HG02678 (cell line): ENCODE measurements around the gene TLK1.
"Not testable (repeated sequence)": the region's sequence is repeated elsewhere in the genome, so short reads cannot be mapped to it uniquely, and the experiment has no call there.

Experiments used
- ATAC-seq: cut with Tn5 transposase; IDR thresholded peaks from one replicate; pipeline ENCODE4 v1.9.1; 2021; ENCODE audit warnings: mild to moderate bottlenecking, moderate library complexity; ENCODE audit not compliant: unreplicated experiment

Gene TLK1

GRCh38 chr2:171171808-171172207, 11.1 kb upstream of the TLK1 start:
- ATAC-seq = no peak

DNA sequence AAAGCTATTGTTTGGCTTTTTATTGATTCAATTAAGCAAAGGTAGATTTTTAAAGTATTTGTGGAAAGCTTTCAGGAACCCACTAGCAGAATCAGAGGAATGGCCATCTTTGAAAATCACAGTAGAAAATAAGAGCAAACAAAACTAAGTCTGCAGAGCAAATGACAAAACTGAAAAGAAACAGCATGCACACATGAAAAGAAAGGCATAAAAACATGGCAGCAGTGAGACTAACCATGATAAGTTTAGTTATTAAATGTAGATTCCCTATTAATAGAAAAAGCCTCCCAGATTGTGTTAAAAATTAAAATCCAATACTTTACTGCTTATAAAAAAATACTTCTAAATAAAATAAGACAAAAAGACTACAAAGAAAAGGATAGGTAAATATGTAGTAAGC, 9.1 kb upstream of the TLK1 start:
- ATAC-seq = no peak

DNA sequence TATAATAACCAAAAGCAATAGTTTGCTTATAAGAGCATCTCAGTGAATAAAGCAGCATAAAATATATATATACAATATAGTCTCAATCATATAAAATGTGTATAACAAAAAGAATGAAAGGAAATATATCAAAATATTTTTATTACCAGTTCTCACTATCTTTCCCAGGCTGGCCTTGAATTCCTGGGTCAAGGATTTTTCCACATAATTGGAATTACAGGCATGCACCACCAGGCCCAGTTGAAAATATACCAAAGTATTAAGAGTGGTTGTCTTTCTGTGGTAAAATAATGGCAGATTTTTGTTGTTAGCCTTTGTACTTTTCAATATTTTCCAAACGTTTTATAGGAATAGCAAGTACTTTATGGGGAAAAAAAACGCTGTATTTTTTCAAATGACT, 8.6 kb upstream of the TLK1 start:
- no peak for ATAC-seq

GRCh38 chr2:171167352-171167997, 6.8 kb upstream of the TLK1 start:
- ATAC-seq = no peak

DNA sequence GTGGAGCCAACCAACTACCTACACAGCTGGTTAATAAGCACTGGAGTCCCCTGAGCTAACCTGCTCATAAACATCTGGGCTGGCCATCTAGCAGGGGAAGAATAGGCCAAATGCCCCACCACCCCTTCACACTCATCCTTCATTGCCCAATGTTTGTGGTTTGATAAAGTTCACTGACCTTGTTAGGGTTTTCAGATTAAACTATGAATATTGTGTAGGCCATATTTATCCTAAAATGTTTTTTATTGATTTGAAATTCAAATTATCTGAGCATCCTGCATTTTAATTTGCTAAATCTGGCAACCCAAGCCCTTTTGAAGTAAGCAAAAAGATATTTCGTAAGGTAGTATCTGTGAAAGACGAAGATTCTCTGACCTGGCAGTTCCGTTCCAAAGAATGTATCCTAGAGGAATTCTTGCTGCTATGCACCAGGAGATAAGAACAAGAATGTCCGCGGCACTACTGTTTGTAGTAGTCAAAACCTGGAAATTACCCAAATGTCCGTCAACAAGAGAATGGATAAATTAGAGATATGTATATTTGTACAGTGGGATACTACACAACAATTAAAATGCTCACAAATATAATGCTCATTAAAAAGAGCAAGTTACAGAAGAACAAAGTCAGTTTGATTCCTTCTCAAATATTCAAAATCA, 5.8 kb upstream of the TLK1 start:
- no peak for ATAC-seq

DNA sequence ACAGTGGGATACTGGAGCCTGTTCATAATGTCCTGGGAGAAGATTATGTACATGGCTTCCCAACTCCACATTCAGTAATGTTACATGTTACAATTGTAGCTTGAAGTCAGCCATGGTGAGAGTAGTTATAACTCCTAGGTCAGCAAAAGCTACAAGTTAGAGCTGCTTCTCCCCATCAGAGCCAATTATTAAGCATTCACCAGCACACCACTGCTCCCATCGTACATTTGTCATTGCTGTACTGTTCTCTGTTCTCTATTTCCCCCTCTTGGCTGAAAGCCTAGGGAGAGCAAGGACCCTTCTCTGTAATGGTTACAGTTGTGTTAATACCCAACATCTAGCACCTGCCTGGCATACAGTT, 5.3 kb upstream of the TLK1 start:
- ATAC-seq = no peak

DNA sequence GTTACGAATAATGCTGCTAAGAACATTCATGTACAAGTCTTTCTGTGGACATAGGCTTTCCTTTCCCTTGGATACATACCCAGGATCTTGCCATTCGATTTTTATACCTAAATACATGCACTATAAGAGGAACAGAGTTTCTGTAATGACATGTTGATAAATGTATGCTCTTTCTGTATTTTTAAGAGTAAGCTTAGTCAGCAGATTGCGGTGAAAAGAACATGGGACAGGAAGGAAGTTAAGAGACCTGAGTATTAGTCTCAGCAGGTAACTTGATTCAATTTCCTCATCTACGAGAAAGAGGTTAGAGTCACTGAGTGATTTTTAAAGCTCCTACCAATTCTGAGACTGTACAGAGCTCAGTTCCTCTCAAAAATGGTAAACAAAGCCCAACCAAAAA, 2.6 kb upstream of the TLK1 start:
- ATAC-seq = no peak

- not testable (repeated sequence) for ATAC-seq
Observed at GRCh38 chr2:171162522-171163197, 2.0 kb upstream of the TLK1 start.

DNA sequence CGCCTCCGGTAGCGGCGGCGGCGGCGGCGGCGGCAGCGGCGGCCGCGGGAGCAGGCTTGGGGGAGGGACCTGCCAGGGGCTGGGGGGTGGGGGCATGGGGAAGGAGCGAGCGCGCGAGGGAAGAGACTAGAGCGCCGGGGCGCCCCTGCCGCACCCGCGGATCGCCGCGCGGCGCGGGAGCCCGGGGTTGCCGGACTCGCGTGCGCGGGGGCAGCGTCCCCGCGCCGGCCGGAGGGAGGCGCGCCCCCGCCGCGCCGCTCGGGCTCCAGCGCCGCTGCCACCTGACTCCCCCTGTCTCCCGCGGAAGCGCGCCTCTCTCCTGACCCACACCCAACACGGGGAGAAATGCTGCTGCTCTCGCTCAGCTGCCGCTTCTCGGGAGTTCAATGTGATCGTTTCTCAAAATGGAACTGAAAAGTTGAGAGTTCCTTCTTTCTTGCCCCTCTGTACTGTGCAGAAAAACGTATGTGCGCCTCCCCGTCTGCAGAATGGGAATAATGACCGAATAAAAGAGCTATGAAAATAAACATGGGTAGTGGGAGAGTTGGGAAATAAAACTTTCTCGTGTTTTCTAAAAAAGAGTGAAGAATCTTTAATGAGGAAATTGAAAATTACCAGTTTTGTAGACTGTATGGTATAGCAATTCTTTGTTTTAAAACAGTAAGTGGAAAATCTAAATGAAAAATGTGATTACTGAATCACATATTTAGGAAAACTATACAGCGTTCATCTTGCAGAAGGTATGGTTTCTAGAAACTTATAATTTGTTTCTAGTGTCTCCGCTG, 455 bp upstream of the TLK1 start:
- ATAC-seq = peak; percentile 61

GRCh38 chr2:171159372-171160118, 1.1 kb downstream of the TLK1 start:
- peak; percentile 11 for ATAC-seq

DNA sequence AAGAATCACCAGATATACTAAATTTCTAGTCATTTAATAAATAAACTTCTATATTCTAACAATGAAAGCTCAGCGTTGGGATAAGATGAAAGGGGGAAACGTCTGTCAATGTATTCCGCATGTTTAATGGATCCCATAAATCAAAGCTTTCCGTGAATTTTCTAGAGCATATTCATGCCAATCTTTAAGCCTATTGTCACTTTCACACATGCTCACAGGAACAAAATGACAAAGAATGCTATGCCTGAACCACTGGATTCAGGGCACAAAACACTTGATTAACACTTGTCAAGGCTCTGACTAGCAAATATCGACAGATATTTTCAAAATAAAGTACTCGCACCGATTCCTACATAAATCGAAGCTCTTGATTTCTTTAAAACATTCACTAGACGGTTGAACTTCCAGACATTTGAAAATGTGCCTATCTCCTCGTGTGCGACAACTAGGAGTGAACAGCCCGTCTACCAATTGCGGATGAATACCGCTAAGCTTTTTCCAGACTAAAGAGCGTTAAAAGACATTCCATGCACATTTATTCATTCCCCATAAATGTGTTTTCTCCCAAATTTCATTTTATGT, 1.8 kb downstream of the TLK1 start:
- no peak for ATAC-seq

DNA sequence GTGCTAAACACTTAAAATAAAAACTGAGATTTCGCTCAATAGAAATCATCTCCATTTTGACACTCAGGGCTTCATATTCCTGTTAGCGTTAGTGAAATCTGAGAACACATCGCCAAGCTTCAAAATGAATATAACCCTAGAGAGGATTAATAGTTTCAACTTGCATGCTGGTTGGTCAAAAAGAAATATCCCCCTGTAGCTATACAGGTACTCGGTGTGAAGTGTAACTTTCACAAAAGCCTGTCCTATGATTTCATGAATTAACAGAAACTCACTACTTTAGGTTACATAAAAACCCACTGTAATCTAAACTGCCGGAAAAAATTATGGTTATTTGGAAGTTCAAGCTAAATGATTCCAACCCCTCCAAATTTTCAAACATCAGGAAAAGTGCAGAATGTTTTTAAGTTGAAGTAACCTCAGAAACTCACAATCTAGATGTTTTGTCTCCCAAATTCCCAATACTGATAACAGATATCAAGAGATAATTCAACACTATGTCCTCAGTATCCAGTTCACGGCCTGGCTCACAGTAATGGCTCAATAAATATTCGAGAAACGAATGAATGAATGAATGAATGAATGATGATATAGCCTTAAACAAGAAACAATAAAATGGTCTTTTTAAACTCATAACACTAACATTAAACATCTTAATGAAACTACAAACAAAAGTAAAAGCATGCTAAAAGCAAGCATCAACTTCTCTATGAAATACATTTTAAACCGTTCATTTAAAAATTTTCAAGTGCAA, 2.5 kb downstream of the TLK1 start:
- no peak for ATAC-seq

DNA sequence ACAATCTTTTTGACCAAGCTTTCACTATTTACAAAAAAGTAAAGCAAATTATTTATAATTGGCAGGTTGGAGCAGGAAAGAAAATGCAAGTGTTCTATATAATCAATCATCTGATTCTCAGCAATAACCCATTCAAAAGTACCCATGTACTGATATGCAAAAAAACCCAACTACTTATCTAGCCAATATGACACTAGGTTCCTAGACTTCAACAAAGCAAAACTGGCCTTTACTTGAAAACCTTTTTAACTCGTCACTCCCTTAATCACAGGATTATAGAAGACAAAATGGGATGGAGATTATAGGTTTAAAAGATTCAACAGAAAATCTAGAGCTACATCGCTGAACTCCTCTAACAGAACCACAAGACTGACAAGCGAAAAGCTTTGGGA, 3.6 kb downstream of the TLK1 start:
- no peak for ATAC-seq

DNA sequence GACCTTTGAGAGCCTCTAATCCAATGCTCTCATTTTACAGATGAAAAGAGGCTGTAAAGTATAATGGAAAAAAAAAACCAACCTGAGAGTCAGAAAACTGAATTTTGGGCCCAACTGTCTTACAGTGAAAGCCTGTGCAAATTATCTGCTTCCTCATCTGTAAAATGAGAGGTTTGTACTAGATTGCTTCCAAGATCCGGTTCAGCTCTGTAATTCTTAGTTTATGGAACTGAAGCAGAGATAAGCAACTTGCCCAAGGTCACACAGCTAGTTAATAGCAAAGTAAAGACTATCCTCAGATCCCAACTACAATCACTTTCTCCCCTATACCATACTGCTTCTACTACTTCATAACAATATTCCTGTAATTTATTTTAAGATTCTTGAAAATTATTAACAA, 6.3 kb downstream of the TLK1 start:
- no peak for ATAC-seq

- ATAC-seq = no peak
Observed at GRCh38 chr2:171150694-171151285, 9.9 kb downstream of the TLK1 start.

- ATAC-seq = no peak
Observed at GRCh38 chr2:171149986-171150693, 10.6 kb downstream of the TLK1 start.

- ATAC-seq = no peak
Observed at GRCh38 chr2:171149171-171149938, 11.3 kb downstream of the TLK1 start.

DNA sequence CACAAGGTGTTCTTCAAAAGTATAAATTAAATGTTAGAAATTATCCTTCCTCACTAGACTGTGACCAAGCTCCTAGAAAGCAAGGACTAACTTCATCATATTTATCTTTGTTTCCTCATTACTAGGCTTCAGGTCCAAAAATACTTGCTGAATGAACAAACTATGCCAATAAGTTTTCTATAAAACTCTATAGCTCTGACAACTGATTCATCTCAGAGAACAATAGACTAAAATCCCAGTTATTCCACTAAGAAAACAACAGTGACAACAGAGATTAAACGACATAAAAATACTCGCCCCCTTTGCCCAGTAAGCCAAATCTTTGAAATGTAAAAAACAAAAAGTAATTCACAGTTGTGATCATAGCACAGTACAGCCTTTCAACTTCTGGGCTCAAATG, 13.6 kb downstream of the TLK1 start:
- no peak for ATAC-seq
